Neutrophil (primary cell): ENCODE results near the gene EPPIN.

ENCODE experiments used
- H3K27ac ChIP-seq: fragments of 200-600 bp; sonication (generic); 2 replicates; pipeline ENCODE4 v1.5.1; 2016; ENCODE audit warnings: mild to moderate bottlenecking, moderate library complexity
- H3K27me3 ChIP-seq: fragments of 200-600 bp; sonication (generic); 2 replicates; pipeline ENCODE4 v1.6.0; 2016; ENCODE audit warnings: mild to moderate bottlenecking
- H3K36me3 ChIP-seq: fragments of 200-600 bp; sonication (generic); 2 replicates; pipeline ENCODE4 v1.5.1; 2017
- H3K4me1 ChIP-seq, 2 experiments: fragments of 200-600 bp in 1 of 2; sonication (generic) in 1 of 2; 1 replicate in 1 of 2; 2 replicates in 1 of 2; pipeline versions ENCODE4 v1.5.1 to v1.6.1; 2013 to 2016; ENCODE audit warnings: low read depth in 1 of 2, low read length in 1 of 2, mild to moderate bottlenecking in 1 of 2, moderate library complexity in 1 of 2; ENCODE audit not compliant: control insufficient read depth in 1 of 2, insufficient read depth in 1 of 2
- H3K4me3 ChIP-seq, 2 experiments: fragments of 200-600 bp in 1 of 2; sonication (generic) in 1 of 2; 1 replicate in 1 of 2; 2 replicates in 1 of 2; pipeline ENCODE4 v1.5.1; 2013 to 2016; ENCODE audit warnings: low read depth in 1 of 2, low read length in 1 of 2, mild to moderate bottlenecking in 1 of 2, moderate library complexity in 1 of 2
- H3K9me3 ChIP-seq: fragments of 200-600 bp; sonication (generic); 2 replicates; pipeline ENCODE4 v1.5.1; 2016
- TF ChIP-seq, protein P1 (sequence below): fragments of 200-600 bp; sonication (generic); IDR thresholded peaks from 2 replicates; pipeline ENCODE4 v1.5.1; 2016; ENCODE audit warnings: antibody characterized with exemption

EPPIN gene

DNA sequence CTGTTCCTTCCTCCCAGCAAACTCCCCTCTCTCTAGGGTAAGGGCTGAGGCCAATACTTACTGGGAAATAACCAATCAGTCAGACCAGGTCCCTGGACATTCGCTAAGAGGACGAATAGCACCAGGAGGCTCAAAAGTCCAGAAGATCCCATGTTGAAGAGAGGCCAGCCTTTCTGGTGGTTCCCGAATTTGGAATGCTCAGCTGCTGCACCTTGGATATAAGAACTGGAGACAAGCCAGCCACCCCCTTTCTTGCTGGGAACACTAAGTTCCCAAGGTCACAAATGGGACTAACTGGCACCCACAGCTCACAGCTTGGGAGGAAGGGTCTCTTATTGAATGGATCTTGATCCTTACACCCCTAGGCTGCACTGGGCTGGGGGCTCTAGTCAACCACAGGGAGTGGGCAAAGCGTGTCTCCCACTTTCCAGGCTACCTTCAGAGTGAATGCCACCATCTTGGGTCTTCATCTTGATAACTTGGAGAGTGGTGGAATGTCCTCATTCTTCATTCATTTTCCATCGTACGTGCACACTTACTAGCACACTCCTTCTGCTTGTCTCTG lies at the start of gene EPPIN:
EPPIN (minus strand) TSS at position 196 of the 565 bp plus-strand sequence; CDS start at position 152, 44 bp downstream.
- Histone ChIP-seq H3K27ac (no peak within 1 kb of the TSS), H3K4me1 (no peaks in the 10 kb centered on the region), H3K36me3 (no peaks in the 10 kb centered on the region), H3K9me3 (no peaks in the 10 kb centered on the region), H3K4me3 (no peak within 1 kb of the TSS), H3K27me3 (peaks cover 66% of the 10 kb centered on the region)
- TF ChIP-seq, protein P1, sequence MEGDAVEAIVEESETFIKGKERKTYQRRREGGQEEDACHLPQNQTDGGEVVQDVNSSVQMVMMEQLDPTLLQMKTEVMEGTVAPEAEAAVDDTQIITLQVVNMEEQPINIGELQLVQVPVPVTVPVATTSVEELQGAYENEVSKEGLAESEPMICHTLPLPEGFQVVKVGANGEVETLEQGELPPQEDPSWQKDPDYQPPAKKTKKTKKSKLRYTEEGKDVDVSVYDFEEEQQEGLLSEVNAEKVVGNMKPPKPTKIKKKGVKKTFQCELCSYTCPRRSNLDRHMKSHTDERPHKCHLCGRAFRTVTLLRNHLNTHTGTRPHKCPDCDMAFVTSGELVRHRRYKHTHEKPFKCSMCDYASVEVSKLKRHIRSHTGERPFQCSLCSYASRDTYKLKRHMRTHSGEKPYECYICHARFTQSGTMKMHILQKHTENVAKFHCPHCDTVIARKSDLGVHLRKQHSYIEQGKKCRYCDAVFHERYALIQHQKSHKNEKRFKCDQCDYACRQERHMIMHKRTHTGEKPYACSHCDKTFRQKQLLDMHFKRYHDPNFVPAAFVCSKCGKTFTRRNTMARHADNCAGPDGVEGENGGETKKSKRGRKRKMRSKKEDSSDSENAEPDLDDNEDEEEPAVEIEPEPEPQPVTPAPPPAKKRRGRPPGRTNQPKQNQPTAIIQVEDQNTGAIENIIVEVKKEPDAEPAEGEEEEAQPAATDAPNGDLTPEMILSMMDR = no peak

DNA sequence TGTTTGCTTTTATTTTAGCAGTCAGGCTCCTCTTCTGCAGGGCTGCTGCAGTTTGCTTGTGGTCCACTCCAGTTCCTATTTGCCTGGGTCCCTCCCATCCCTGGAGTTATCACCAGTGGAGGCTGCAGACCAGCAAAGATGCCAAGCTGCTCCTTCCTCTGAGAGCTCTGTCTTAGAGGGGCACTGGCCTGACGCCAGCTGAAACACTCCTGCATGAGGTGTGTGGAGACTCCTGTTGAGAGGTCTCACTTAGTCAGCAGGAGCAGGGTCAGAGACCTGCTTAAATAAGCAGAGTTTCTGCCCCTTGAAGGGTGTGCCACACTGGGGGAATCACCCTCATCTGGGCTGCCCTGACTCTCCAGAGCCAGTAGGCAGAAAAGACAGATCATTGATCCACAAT lies 48.0 kb upstream of the EPPIN start:
- Histone ChIP-seq H3K36me3 (no peaks in the 10 kb centered on the region), H3K27ac (no peak overlapping the region), H3K4me3 (no peak overlapping the region), H3K4me1 (no peaks in the 10 kb centered on the region), H3K27me3 (peaks cover 33% of the 10 kb centered on the region), H3K9me3 (no peaks in the 10 kb centered on the region)
- TF ChIP-seq, protein P1 = no peak

DNA sequence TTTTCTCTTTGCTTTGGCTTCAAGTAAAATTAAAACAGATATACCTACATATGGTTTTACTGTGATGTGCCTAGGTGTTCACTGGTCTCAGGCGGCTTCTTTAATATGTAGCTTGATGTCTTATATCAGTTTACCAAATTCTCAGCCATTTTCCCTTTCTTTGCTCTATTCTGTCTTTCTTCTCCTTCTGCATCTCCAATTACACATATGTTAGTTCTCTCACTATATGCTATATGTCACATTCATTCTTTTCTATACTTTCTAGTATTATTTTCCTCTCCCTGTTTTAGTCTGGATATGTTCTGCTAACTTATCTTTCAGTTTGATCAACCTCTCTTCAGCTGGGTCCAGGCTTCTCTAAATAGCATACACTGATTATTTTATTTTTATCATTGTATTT lies 46.3 kb upstream of the EPPIN start:
- Histone ChIP-seq H3K9me3 (no peaks in the 10 kb centered on the region), H3K27me3 (peaks cover 28% of the 10 kb centered on the region), H3K4me1 (no peaks in the 10 kb centered on the region), H3K36me3 (no peaks in the 10 kb centered on the region), H3K4me3 (no peak overlapping the region), H3K27ac (no peak overlapping the region)
- TF ChIP-seq, protein P1 = no peak

DNA sequence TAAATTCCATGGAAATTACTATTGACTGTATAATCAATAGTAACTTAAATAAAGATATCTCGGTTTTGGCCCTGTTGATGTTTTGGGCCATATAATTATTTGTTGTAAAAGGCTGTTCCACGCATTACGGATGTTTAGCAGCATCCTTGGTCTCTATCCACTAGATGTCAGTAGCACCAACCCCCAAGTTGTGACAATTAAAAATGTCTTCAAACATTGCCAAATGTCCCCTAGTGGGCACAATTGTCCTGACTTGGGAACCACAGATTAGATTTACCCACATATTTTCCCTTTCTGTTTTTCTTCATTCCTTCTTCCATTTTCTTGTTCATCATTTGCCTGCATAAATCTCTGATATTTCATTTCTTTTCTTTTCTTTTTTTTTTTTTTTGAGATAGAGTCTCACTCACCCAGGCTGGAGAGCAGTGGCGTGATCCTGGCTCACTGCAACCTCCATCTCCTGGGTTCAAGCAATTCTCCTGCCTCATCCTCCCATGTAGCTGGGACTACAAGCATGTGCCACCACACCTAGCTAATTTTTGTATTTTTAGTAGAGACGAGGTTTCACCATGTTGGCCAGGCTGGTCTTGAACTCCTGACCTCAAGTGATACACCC lies 45.5 kb upstream of the EPPIN start:
- H3K27me3 ChIP-seq = peaks cover 28% of the 10 kb centered on the region
- no peaks in the 10 kb centered on the region for H3K9me3 ChIP-seq
- no peak overlapping the region for H3K27ac ChIP-seq
- no peaks in the 10 kb centered on the region for H3K36me3 ChIP-seq
- H3K4me3 ChIP-seq = no peak overlapping the region
- TF ChIP-seq, protein P1 = no peak
- no peaks in the 10 kb centered on the region for H3K4me1 ChIP-seq

DNA sequence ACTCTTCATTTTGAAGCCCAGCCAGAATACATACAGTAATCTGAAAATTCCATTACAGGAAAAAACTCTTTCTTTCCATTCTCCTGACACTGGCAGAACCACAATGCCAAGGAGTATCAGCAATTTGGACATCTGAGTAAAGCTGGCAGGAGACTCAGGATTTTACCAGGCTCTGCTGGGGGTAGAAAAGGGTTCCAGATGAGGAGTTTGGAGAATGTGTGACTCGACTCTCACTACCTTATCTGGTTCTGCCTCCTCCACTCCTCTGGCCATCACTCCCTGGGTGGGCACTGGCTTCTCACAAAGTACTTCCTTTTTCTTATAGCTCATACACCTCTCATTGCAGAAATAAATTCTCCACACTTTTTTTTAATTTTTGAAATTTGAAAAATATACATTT lies 42.5 kb upstream of the EPPIN start:
- Histone ChIP-seq H3K27ac (no peak overlapping the region), H3K36me3 (no peaks in the 10 kb centered on the region)
- TF ChIP-seq, protein P1 = no peak

More for the DNA sequence above, 42.5 kb upstream of the EPPIN start:
- Histone ChIP-seq H3K9me3 (no peaks in the 10 kb centered on the region), H3K27me3 (peaks cover 16% of the 10 kb centered on the region), H3K4me3 (no peak overlapping the region), H3K4me1 (no peaks in the 10 kb centered on the region)
